ENCODE data around the gene ASTN2.
"Not testable (repeated sequence)": the region's sequence is repeated elsewhere in the genome, so short reads cannot be mapped to it uniquely, and the experiment has no call there.

The ASTN2 gene

DNA sequence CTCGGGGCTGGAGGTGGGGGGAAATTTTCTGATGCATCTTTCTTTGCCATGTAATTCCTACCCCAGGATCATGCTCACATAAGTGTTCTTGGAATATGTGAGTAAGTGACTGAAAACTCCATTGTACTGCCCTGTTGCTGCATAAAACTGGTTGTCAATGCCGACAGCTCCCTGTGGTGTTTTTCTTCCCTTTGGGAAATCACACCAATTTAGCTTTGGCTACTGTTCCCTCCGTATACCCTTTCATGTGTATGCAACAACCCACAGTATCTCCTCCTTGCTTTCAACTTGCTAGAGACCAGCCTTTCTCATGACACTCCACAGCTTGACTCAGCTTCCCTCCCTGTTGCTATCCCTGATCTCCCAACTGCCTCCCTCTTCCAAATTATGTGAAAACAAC, 487.1 kb downstream of the ASTN2 start:
- DNase-seq (ENCODE audit: low spot score): no peak

DNA sequence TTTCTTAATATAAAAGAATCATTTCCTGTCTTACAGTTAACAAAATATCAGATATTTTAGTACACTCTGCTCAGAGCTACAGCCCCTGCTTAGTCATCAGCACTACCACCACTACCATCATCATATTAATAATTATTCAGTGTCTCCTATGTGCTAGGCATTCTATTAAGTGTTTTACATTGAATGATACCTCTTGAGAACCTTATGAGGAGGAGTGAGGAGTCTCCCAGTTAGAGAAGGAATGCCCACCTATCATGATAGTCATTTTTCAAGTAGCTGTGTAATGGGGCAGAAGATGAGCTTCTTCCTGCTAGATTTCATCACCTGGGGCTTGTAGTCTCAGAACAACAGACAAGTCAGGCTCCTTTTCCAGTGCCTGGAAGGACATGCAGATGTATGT, 489.7 kb downstream of the ASTN2 start:
- DNase-seq (ENCODE audit: low spot score): no peak

DNA sequence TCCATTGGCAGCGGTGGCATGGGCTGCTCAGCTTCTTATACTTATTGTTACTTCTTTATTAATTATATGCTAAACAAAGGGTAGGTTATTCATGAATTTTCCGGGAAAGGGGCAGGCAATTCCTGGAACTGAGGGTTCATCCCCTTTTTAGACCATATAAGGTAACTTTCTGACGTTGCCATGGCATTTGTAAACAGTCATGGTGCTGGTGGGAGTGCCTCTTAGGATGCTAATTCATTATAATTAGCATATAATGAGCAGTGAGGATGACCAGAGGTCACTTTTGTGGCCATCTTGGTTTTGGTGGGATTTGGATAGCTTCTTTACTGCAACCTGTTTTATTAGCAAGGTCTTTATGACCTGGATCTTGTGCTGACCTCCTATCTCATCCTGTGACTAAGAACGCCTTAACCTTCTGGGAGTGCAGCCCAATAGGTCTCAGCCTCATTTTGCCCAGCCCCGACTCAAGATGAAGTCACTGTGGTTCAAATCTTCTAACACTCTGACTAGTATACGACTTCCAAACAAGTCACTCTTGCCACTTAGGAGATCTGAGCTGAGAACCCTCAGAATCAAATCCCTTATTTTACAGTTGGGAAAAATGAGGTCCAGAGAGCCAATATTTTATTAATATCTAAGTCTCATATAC, 490.3 kb downstream of the ASTN2 start:
- no peak for DNase-seq (ENCODE audit: low spot score)

DNA sequence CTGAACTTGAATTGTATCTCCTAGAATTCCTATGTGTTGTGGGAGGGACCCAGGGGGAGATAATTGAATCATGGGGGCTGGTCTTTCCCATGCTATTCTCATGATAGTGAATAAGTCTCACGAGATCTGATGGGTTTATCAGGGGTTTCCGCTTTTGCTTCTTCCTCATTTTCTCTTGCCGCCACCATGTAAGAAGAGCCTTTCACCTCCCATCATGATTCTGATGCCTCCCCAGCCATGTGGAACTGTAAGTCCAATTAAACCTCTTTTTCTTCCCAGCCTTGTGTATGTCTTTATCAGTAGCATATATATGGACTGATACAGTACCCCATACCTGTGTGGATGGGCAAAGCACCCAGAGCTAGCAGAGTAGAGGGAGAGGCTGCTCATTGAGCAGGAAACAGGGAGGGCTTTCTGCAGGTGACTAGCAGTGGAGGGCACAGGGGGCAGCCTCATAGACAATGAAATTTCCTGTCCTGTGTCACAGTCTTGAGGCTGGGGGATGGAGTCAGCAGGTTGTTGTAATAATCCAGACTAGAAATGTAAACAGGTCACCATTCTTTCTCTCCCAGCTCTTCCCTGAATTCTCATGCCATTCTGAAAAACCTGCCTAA, 496.9 kb downstream of the ASTN2 start:
- DNase-seq (ENCODE audit: low spot score): not testable (repeated sequence)

DNA sequence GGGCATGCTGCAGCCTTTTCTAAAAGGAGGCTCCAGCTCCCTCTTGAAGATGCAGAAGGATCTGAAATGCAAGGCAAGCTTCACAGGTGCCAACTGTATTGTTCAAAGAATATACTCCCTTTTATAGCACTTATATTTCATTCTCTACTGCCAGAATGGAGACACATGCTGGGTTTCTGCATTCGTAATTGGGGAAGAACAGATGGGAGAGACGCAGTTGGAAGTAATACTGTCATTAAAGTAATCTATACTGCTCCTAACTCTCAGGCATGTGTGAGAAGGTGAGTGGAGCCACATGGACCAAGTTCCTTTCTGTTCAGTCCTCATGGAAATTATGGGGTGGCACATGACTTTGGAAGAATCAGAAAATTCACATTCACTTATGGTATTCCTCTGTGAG, 501.3 kb downstream of the ASTN2 start:
- no peak for DNase-seq (ENCODE audit: low spot score)

DNA sequence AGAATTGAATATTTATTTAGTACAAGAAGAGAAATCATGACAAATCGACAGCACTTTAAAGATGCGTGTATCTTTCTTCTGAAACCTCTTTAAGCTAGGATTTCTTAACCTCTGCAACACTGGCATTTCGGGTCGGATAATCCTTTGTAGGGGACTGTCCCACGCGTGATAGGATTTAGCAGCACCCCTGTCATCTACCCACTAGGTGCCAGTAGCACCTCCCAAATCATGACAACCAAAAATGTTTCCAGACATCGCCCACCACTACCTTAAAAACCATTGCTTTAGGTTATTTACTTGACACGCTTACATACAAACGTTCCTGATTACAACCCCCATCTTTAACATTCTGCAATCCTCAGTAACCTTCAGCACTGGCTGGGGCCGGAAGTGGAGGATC, 504.7 kb downstream of the ASTN2 start:
- DNase-seq (ENCODE audit: low spot score): no peak

DNA sequence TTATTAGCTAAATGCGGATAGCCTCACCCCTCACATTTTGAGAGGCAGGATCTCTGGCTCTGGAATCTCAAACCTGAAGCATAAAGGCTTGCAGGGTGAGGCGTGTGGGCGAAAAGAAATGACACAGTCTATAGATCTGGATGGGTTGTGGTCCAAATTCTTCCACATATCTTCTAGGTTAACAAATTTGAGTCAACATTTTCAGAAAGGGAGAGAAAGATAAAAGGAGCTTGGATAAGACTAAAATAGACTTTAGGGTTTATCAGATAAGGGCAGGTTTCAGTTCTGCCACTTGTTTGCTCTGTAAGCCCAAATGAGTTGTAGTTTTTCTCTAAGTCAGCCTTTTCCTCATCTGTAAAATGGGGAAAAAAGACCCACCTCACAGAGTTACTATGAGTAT, 506.9 kb downstream of the ASTN2 start:
- no peak for DNase-seq (ENCODE audit: low spot score)

DNA sequence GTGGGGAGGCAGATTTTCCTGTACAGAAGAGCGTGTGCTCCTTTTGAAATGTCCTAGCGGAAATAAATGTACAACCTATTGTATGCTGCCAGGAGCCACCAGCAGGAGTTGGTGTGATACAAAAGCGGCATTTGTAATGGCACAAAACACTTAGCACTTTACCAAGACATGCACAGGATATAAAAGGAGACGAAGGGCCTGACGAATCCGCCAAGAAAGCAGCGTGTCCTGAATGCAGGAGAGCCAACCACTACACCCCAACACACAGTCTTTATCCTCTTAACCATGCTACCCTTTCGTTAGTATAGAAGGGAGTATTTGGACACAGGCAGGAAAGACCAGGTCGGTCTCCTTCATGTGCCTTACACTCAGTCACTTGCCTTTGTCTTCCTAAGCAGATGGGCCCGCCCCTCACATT, 509.7 kb downstream of the ASTN2 start:
- DNase-seq (ENCODE audit: low spot score): no peak

DNA sequence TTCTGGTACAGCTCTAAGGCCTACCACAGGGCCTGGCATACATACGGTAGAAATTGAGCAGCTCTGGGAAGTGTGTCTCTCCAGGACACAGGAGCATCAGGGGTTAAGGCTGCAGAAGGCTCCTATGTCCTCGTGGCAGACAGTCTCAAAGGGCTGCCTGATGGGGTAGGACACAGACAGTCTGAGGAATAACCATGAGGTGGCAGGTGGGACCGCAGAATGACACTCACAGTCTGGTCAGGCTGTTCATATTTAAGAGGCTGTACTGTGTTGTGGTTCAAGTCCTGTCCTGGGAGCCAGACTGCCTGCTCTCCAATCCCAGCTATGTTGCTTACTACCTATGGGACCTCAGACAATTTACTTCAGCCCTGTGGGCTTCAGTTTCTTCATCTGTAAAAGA, 510.7 kb downstream of the ASTN2 start:
- DNase-seq (ENCODE audit: low spot score): no peak

DNA sequence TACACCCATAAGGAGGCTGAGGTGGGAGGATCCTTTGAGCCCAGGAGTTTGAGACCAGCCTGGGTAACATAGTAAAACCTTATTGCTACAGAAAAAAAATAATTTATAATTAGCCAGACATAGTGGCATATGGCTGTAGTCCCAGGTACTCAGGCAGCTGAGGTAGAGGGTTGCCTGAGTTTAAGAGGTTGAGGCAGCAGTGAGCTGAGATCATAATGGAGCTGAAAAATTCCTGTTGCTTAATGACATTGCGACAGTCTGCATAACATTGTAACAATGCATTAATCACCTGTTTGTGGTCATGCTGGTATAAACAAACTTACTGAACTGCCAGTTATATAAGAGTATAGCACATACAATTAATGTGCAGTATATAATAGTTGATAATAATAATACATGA, 513.6 kb downstream of the ASTN2 start:
- no peak for DNase-seq (ENCODE audit: low spot score)

DNA sequence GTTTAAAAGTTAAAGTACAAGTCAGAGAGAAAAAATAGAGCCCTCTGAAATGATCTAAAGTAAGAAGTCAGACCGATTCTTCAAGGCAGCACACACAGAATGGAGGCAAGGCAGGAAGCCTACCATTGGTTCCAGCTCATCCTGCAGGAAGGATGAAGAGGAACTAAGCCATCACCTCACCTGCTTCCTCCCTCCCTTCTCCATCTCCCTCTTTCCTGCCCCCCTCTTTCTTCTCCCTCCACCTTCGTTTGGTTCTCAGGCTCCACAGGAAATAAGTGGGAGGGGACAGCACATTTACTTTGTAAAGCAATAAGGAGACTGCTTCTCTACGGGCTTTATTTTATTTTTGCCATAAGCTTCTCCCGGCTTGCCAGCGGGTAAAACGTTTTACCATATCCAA, 514.3 kb downstream of the ASTN2 start:
- no peak for DNase-seq (ENCODE audit: low spot score)

DNA sequence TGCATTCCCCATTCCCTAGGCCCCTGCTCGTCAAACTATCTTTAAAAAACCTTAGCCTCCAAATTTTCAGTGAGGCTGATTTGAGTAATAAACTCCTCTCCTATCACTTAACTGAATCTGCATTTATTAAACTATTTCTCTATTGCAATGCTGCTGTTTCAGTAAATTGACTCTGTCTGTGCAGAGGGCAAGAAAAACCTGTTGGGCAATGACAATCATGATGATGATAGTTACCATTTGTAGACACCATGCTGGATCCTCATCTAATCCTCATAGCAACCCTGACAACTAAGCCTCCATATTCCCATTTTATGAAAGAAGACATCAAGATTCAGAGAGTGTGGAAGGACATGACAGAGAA, 514.9 kb downstream of the ASTN2 start:
- DNase-seq (ENCODE audit: low spot score): no peak

DNA sequence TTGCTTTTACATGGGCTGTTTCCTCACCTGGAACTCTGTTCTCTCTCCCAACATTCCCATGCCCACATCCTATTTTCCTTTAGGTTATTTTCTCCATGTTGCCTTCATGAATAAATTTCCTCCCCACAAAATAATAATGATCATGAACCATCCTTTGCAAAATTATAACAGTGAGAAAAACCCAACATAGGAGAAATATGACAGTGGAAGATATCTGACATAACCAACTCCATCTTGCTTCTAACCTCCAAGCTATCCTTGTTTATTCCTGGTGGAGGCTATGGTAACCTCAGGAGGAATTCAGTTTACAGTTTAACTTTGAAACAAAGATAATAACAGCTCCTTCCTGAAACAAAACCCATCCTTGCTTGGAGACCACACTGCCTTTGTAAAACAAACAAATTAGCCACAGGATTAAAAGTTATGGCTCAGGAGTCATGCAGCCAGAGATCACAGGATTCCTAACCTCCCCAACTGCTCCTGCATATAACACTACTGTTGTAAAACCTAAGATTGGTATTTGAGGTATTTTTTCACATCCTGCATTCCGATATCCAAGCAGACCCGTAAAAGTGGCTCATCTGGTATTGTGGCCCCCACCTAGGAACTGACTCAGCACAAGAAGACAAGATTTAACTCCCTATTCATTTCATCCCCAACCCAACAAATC, 515.4 kb downstream of the ASTN2 start:
- no peak for DNase-seq (ENCODE audit: low spot score)

DNA sequence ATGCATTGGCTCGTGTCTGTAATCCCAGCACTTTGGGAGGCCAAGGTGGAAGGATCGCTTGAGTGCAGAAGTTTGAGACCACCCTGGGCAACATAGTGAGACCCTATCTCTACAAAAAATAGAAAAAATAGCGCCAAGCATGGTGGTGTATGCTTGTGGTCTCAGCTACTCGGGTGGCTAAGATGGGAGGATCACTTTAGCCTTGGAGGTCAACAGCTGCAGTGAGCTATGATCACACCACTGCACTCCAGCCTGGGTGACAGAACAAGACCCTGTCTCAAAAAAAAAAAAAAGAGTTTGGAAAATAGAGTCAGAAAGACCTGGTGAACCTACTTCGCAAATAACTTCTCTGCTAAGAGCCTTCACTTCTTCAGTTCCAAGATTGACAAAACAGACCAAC, 516.7 kb downstream of the ASTN2 start:
- not testable (repeated sequence) for DNase-seq (ENCODE audit: low spot score)

DNA sequence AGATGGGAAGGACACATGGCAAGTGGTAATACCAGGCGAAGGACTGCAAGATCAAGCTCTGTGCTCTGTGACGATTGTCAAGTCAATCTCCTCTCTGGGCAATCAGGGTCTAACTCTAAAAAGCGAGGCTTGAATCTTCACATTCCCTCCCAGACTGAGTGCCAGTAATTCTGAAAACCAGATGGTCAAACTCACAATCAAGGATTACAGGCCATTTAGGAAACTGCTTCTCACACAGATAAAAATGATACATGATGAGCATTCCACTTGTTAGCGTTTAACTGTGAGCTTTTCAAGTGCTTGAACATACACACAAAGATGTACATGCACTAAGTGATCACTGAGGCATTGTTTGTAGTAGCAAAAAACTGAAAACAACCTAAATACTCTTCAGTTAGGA, 517.7 kb downstream of the ASTN2 start:
- DNase-seq (ENCODE audit: low spot score): no peak

DNA sequence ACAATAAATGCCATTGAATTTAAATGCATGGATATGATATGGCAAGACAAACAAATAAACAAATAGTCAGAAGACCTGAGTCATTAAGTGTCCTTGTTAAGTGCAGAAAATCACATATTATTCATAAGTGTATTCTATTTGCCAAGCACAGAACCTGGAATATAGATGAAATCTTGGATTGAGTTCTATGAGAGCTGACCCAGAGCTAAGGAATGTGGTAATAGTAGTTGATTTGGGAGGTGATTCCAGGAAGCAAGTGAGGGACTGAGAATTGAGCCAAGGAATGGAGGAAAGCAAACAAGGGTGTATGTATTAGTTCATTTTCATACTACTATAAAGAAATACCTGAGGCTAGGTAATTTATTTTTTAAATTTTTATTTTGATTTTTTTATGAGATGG, 518.9 kb downstream of the ASTN2 start:
- DNase-seq (ENCODE audit: low spot score): no peak

DNA sequence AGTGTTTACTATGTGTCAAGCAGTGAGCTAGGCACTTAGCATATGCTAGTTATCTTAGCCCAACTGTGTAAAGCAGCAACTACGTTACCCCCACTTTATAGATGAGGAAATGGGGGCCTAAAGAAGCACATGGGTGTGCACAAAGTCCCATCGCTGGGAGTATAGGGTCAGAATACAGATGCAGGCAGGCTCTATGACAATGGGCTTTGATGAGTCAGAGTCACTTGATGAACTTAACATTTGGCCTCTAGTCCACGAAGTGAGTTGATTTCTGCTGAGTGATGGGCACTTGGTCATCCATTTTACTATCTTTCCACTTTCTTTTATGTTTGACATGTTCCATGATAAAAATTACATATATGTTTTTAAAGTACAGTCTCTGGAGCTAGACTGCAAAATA, 523.4 kb downstream of the ASTN2 start:
- no peak for DNase-seq (ENCODE audit: low spot score)

DNA sequence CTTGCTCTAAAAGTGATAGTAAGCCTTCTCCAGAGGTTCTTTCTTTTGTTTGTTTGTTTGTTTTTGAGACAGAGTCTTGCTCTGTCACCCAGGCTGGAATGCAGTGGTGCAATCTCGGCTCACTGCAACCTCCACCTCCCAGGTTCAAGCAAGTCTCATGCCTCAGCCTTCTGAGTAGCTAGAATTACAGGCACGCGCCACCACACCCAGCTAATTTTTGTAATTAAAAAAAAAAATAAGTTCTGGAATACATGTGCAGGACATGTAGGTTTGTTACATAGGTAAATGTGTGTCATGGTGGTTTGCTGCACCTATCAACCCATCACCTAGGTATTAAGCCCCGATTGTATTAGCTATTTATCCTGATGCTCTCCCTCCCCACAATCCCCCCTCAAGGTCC, 526.4 kb downstream of the ASTN2 start:
- not testable (repeated sequence) for DNase-seq (ENCODE audit: low spot score)

DNA sequence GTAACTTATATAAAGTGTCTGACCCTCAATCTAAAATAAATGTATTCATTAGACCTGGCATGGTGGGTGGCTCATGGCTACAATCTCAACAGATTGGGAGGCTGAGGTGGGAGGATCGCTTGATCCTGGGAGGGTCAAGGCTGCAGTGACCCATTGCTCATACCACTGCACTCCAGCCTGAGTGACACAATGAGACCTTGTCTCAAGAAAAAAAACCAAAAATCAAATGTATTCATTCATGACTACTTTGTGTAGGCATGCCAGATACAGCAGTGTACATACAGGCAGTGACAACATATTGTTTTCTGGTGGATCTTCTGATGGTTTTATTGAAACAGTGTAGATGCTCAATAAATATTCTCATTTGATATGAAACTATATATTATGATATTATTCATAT, 526.8 kb downstream of the ASTN2 start:
- DNase-seq (ENCODE audit: low spot score): no peak

DNA sequence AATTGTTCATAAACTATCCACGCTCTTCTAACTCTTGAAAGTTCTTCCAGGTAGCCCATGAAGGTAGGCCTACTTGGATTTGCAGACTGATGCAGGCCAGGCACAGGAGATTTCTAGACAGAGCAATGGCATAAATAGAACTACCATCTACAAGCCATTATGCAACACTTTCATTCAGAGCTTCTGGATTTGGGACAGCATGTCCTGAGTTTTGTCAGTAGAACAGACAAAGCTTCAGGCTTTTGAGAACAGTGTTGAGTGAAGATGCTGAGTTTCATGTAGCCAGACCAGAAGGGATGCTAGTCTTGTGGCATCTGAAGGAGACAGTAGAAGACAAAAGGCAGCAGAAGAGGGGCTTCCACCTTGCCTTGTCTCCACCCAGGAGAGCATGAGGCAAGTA, 531.2 kb downstream of the ASTN2 start:
- DNase-seq (ENCODE audit: low spot score): no peak

DNA sequence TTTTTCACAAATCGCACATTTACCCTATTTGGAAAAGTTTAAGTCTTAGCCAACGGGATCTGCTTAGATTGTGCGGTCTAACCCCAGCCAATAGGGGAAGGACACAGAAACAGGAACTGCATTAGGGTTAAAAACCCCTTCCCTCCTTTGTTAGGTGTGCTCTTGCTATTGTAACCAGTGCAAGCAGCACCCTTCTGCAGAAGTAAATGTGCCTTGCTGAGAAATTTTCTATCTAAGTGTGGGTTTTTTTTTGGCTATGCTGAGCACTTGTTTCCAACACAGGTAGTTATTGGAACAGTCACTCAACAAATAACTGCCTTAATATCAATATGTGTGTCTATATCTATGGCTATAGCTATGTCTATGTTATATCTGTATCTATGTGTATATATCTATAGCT, 537.8 kb downstream of the ASTN2 start:
- no peak for DNase-seq (ENCODE audit: low spot score)

DNA sequence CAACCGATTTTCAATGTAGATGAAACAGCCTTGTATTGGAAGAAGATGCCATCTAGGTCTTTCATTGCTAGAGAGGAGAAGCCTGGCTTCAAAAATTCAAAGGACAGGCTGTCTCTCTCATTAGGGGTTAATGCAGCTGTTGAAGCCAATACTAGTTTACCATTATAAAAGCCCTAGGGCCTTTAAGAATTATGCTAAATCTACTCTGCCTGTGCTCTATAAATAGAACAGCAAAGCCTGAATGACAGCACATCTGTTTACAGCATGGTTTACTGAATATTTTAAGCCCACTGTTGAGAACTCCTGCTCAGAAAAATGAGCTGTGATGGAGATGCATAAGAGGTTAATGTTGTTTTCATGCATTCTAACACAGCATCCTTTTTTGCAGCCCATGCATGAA, 539.3 kb downstream of the ASTN2 start:
- no peak for DNase-seq (ENCODE audit: low spot score)

DNA sequence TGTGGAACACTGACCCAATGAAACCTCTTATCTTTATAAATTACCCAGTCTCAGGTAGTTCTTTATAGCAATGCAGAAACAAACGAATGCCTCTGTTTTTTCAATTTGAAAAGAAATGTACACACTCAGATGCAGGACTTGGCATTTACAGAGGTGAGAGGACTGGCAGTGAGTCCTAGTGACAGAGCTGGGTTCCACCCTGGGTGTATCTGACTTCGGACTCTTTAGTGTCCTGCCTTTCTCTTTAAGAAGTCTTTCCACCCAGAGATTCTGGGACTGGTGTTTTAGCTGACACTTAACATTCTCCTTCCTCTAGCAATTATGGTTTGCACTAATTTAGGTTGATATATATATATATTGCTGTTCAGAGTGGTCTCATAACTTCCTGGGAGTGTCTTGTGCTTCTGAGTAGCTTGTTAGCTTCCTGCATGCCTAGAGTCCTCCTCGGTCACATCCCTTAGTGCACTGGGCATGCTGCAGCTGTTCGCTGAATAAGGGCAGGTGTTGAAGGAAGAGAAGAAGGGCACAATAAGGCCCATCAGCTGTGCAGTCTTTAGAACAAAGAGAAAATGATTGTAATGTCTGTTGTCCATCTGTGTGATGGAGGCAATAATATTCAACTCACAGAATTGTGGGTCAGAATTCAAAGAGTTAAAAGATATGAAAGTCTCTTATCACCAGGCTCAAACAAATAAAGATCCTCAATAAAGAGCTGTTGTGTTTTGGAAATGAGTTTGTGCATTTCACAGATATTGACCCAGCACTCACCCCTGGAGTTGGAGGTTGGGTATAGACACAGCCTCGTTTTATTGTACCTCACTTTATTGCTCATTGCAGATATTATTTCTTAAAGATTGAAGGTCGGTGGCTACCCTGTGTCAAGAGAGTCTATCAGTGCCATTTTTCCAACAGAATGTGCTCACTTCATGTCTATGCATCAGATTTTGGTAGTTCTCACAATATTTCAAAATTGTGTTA, 540.6 kb downstream of the ASTN2 start:
- DNase-seq (ENCODE audit: low spot score): no peak

Measured in RKO (cell line).